ENCODE data around the gene SLC9A9. TPM values are rescaled to one million over a fixed set of nuclear protein-coding genes. Genes with fewer than 3 reads are reported as not detected.
"Not testable (repeated sequence)": the region's sequence is repeated elsewhere in the genome, so short reads cannot be mapped to it uniquely, and the experiment has no call there.

Gene SLC9A9
- total and polyA plus RNA-seq, 2 of the 8 experiments (the other 6 are each of a cell fraction or from before 2014, with no cell fraction given) = 0.48 to 1.1 TPM

GRCh38 chr3:143801046-143801445, 47.2 kb downstream of the SLC9A9 start:
- H3K79me1 ChIP-seq (ENCODE audit: low read depth, low read length); H3K18ac ChIP-seq (ENCODE audit: extremely low read depth, low read length); H2BK120ac ChIP-seq (replicated peaks; ENCODE audit: low read depth, low read length); H3K23ac ChIP-seq (ENCODE audit: insufficient read length); H3K4me3 ChIP-seq (ENCODE audit: extremely low read depth in 1 of 4, insufficient read depth in 2 of 4, low read depth in 3 of 4, low read length in 4 of 4); H3K14ac ChIP-seq (ENCODE audit: insufficient read length); H3K27me3 ChIP-seq (replicated peaks in 1 of 4; ENCODE audit: control insufficient read depth in 3 of 4, extremely low read depth in 1 of 4, insufficient read depth in 3 of 4, low read length in 3 of 4); H3K4me2 ChIP-seq (ENCODE audit: insufficient read depth in 1 of 2, low read depth in 2 of 2, low read length in 2 of 2); H2AK5ac ChIP-seq (ENCODE audit: low read depth, low read length); H3K36me3 ChIP-seq (ENCODE audit: control insufficient read depth in 2 of 4, insufficient read depth in 4 of 4, low read length in 3 of 4); H4K8ac ChIP-seq (ENCODE audit: extremely low read depth, insufficient read depth, low read length); H3K4ac ChIP-seq (replicated peaks; ENCODE audit: insufficient read length, low read depth, low read length); FAIRE-seq; H3K23me2 ChIP-seq (ENCODE audit: low read depth, low read length); H4K91ac ChIP-seq (replicated peaks; ENCODE audit: insufficient read length, low read length); H3K4me1 ChIP-seq (replicated peaks in 1 of 4; ENCODE audit: control insufficient read depth in 3 of 4, insufficient read depth in 4 of 4, low read length in 3 of 4); H3K9ac ChIP-seq (replicated peaks in 1 of 4; ENCODE audit: extremely low read depth in 1 of 4, low read depth in 3 of 4, low read length in 3 of 4); H2BK15ac ChIP-seq (ENCODE audit: low read length); H3K56ac ChIP-seq (replicated peaks; ENCODE audit: insufficient read length, low read depth, low read length); H2AFZ ChIP-seq (ENCODE audit: low read length); H4K5ac ChIP-seq (ENCODE audit: insufficient read length, low read depth, low read length); H3K79me2 ChIP-seq (ENCODE audit: control insufficient read depth in 1 of 2, insufficient read depth in 2 of 2, low read length in 2 of 2); H4K20me1 ChIP-seq (replicated peaks in 1 of 2; ENCODE audit: control insufficient read depth in 1 of 2, insufficient read depth in 2 of 2, low read length in 2 of 2); H3K9me3 ChIP-seq (ENCODE audit: insufficient read depth in 2 of 2, low read depth in 1 of 2, low read length in 1 of 2); H2BK5ac ChIP-seq (ENCODE audit: low read depth, low read length); H2BK20ac ChIP-seq (ENCODE audit: low read length); H3K27ac ChIP-seq (ENCODE audit: low read depth, low read length); DNase-seq (ENCODE audit: low read depth in 1 of 2, low spot score in 2 of 2); POLR2A ChIA-PET (ENCODE audit: partially characterized antibody); H2BK12ac ChIP-seq (ENCODE audit: low read depth, low read length): not testable (repeated sequence)
- WGBS, 2 experiments (ENCODE audit: extremely low coverage in 1 of 2, insufficient coverage in 1 of 2, insufficient read length in 1 of 2, insufficient replicate concordance in 2 of 2, low coverage in 1 of 2, low lambda C conversion rate in 2 of 2, missing lambda C conversion rate in 1 of 2) = 98% methylated on average over 5 of the region's 5 CpGs; no CpG with 5 or more reads in 1 of the 2 experiments
- CTCF ChIA-PET (ENCODE audit: partially characterized antibody) = interaction anchor here (1.2 kb wide), 1 partner anchor 18 kb away, joined by 3 read pairs; no protein-coding TSS in a partner anchor
